GM19397 (cell line): ENCODE results near the gene ACLY.
"Not testable (repeated sequence)": the region's sequence is repeated elsewhere in the genome, so short reads cannot be mapped to it uniquely, and the experiment has no call there.

Source experiments
- ATAC-seq: cut with Tn5 transposase; IDR thresholded peaks from one replicate; pipeline ENCODE4 v1.9.1; 2021; ENCODE audit warnings: mild to moderate bottlenecking, moderate library complexity; ENCODE audit not compliant: unreplicated experiment

Gene ACLY

DNA sequence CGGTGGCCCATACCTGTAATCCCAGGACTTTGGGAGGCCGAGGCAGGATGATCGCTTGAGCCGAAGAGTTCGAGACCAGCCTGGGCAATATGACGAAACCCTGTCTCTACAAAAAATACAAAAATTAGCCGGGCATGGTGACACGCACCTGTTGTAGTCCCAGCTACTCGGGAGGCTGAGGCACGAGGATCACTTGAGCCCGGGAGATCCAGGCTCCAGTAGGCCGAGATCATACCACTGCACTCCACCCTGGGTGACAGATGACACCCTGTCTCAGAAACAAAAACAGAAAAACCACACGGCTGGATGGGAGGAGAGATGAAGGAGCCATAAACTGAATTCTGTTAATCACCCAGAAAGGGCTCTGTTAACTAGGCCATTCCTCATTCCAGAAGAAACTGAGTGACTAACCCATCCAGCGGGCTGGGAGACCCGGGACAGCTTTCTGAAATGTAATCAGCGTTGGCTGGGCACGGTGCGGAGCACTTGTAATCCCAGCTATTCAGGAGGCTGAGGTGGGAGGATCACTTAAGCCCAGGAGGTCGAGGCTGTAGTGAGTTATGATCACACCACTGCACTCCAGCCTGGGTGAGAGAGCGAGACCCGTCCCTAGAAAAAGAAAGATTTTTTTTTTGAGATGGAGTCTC lies 82.1 kb downstream of the ACLY start:
- no peak for ATAC-seq

DNA sequence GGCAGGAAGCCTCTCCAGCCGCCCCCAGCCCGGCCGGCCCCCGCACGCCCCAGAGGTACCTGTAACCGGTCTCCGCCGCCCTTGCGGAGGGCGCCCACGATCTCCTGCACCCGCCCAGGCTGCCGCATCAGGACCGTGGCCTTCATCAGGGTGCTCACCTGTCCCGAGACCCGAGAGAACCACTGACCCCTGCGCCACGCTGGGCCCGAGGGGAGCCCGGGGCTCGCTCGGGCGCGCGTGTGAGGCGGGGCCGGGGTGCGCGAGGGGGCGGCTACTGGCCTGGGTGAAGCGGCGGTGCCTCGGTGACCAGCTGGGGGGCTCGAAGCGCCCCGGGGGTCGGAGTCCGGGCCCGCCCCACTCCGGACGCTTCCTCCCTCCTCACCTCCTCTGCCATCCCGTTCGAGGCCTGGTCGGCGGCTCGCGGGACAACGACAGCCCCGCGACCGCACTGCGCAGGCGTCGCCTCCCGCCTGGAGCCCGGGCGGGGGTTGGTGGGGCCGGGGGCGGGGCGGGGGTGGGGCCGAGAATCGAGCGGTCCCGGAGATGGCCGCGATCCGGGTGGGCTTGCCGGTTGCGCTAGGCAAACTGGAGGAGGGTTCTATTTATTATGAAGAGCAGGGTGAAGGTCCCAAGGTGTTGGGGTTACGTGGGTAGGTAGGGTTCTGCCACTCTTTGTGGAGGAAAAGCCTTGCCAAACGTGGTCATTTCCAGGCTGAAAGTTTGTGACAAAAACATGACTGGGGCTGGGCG lies 82.8 kb downstream of the ACLY start, which contains the start of gene NT5C3B:
TSS of gene NT5C3B (minus strand) at position 433 of the 750 bp plus-strand sequence. CDS start at position 394, 39 bp downstream.
- ATAC-seq = peak; percentile 66

- ATAC-seq = peak; percentile 29
Observed at GRCh38 chr17:41835214-41835799, 83.4 kb downstream of the ACLY start.

GRCh38 chr17:41829961-41830360 lies 88.8 kb downstream of the ACLY start:
- not testable (repeated sequence) for ATAC-seq

- ATAC-seq = no peak
Observed at GRCh38 chr17:41825175-41825845, 93.4 kb downstream of the ACLY start.

DNA sequence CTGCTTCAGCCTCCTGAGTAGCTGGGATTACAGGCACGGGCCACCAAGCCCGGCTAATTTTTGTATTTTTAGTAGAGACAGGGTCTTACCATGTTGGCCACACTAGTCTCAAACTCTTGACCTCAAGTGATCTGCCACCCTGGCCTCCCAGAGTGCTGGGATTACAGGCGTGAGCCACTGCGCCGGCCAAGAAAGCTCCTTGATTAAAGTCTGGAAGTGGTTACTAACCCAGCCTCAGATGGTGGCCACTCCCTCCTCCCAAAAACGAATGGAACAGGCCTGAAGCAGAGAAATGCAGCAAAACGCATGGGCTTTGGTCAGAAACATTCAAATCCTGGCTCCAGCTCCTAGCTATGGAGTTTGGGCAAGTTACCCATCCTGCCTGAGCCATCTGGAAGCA lies 94.7 kb downstream of the ACLY start:
- no peak for ATAC-seq

DNA sequence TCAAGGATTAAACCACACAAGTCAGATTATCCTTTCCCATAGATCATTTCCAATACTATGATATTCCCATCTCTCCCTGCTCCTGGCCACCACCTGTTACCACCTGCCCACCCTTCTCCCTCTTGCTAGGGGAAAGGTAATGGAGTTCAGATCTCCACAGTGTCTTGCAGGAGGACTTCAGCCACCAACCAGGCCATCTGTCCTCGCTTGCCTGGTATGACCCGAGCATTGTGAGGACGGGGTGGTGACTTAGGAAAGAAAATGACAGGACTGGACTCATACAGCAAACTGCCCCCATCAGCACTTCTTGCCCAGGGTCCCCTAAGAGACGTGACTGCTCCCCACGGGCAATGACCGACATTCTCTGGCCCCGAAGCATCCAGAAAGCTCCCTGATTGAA lies 95.2 kb downstream of the ACLY start:
- ATAC-seq = no peak

DNA sequence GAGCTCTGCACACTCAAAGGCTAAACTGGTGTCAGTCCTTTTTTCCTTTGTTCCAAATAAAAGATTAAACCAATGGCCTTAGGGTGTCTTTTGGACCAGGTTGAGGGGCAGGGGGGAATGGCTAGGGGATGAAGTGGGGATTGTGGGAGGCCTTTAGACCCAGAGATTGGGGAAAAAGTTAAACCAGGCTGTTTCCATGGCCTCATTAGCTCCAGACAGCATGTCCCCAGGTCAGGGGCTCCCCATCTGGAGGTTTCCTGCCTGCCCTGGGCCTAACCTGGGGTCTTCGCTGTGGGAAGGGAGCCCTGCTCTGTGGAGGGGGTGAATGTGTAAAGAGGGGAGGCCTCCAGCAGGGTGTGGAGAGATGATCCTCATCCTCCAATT lies 95.6 kb downstream of the ACLY start:
- ATAC-seq = no peak

GRCh38 chr17:41822216-41823140 lies 96.3 kb downstream of the ACLY start:
- ATAC-seq = no peak

DNA sequence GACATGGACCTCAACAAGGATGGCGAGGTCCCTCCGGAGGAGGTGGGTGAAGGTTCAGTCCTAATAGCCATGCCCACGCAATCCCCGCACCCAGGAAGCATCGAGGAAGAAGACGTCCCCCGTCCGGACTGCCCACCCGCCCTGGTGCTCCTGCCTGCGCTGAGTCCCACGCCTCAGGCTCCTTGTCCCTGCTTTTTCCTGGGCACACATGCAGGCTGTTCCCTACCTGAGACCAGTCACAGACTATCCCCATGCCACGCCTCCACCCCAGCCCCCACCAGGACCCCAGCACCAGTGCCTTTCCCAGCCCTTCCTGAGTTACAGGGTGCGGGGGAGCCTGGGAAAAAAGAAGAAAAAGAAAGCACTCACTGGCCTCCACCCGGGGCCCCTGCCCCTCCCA lies 97.0 kb downstream of the ACLY start:
- ATAC-seq = no peak

DNA sequence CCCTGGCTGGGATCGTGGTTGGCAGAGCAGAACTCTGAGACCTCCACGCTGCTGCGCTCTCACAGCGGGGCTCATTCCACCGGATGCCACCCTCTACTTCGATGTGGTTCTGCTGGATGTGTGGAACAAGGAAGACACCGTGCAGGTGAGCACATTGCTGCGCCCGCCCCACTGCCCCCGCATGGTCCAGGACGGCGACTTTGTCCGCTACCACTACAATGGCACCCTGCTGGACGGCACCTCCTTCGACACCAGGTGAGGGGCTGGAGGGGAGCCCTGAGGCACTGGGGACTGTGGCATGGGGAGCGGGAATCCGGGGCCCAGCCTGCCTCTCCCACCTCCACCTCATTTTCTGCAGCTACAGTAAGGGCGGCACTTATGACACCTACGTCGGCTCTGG lies 100.7 kb downstream of the ACLY start:
- ATAC-seq = no peak
